Neural crest cell (in vitro differentiated cells): Measurements from ENCODE around the gene VEGFC. TPM values are rescaled to one million over a fixed set of nuclear protein-coding genes. Genes with fewer than 3 reads are reported as not detected.

ENCODE experiments used
- DNase-seq: peaks from one replicate; pipeline ENCODE4 v3.0.0; 2021; ENCODE audit warnings: low read depth, mixed read lengths, low spot score
- H3K27ac Mint-ChIP-seq: one replicate; pipeline ENCODE4 v1.8.0; 2021; ENCODE audit warnings: mild to moderate bottlenecking, mixed read lengths; ENCODE audit not compliant: unreplicated experiment
- H3K27me3 Mint-ChIP-seq: 2 replicates; pipeline ENCODE4 v1.8.0; 2021; ENCODE audit warnings: low read depth, mild to moderate bottlenecking, mixed read lengths
- H3K36me3 Mint-ChIP-seq: 2 replicates; pipeline ENCODE4 v1.8.0; 2021; ENCODE audit warnings: low read depth, mild to moderate bottlenecking, mixed read lengths
- H3K4me1 Mint-ChIP-seq: 2 replicates; pipeline ENCODE4 v1.8.0; 2021; ENCODE audit warnings: mixed read lengths
- H3K4me3 Mint-ChIP-seq: one replicate; pipeline ENCODE4 v1.8.0; 2021; ENCODE audit warnings: mild to moderate bottlenecking, mixed read lengths
- H3K9me3 Mint-ChIP-seq: 2 replicates; pipeline ENCODE4 v1.8.0; 2021; ENCODE audit warnings: mixed read lengths
- CTCF ChIP-seq: fragments of 200-600 bp; sonication (generic); conservative IDR thresholded peaks from 2 replicates; pipeline ENCODE4 v1.5.0; 2021; ENCODE audit warnings: antibody characterized with exemption, mild to moderate bottlenecking
- total RNA-seq: library from RNA; stranded (reverse); gene quantifications from 2 replicates; pipeline ENCODE4 v1.2.1, GENCODE V29; 2021

VEGFC gene
- total RNA-seq, 1 donor from 2014 or later, result 3.1 TPM

- no peak overlapping the region for H3K4me3 Mint-ChIP-seq
- H3K4me1 Mint-ChIP-seq, result peaks cover 8% of the 10 kb centered on the region
- H3K27me3 Mint-ChIP-seq, result peaks cover 7% of the 10 kb centered on the region
- DNase-seq, result no peak
- H3K9me3 Mint-ChIP-seq, result peaks cover 2% of the 10 kb centered on the region
- TF ChIP-seq CTCF, result no peak
- no peaks in the 10 kb centered on the region for H3K36me3 Mint-ChIP-seq
- no peak overlapping the region for H3K27ac Mint-ChIP-seq
Observed at GRCh38 chr4:176824645-176825366, 32.1 kb upstream of the VEGFC start.

GRCh38 chr4:176818531-176818930 lies 25.8 kb upstream of the VEGFC start:
- Mint-ChIP-seq H3K27me3 (peaks cover 10% of the 10 kb centered on the region), H3K4me1 (peaks cover 8% of the 10 kb centered on the region), H3K9me3 (peaks cover 2% of the 10 kb centered on the region), H3K36me3 (no peaks in the 10 kb centered on the region), H3K4me3 (no peak overlapping the region), H3K27ac (no peak overlapping the region)
- DNase-seq, result no peak
- no peak for TF ChIP-seq CTCF

GRCh38 chr4:176817204-176817603 lies 24.5 kb upstream of the VEGFC start:
- Mint-ChIP-seq H3K4me3 (no peak overlapping the region), H3K27me3 (peaks cover 4% of the 10 kb centered on the region), H3K4me1 (peaks cover 8% of the 10 kb centered on the region), H3K9me3 (peaks cover 2% of the 10 kb centered on the region), H3K36me3 (no peaks in the 10 kb centered on the region), H3K27ac (peak overlapping the region; percentile 35)
- no peak for TF ChIP-seq CTCF
- DNase-seq, result no peak

- no peak overlapping the region for H3K27ac Mint-ChIP-seq
- H3K4me3 Mint-ChIP-seq, result no peak overlapping the region
- H3K9me3 Mint-ChIP-seq, result no peaks in the 10 kb centered on the region
- H3K4me1 Mint-ChIP-seq, result no peaks in the 10 kb centered on the region
- H3K36me3 Mint-ChIP-seq, result no peaks in the 10 kb centered on the region
- no peak for TF ChIP-seq CTCF
- no peak for DNase-seq
- peaks cover 4% of the 10 kb centered on the region for H3K27me3 Mint-ChIP-seq
Observed at GRCh38 chr4:176814770-176815169, 22.0 kb upstream of the VEGFC start.

GRCh38 chr4:176810481-176811249 lies 17.9 kb upstream of the VEGFC start:
- DNase-seq, result no peak
- no peaks in the 10 kb centered on the region for H3K4me1 Mint-ChIP-seq
- peaks cover 3% of the 10 kb centered on the region for H3K36me3 Mint-ChIP-seq
- no peak overlapping the region for H3K4me3 Mint-ChIP-seq
- H3K27ac Mint-ChIP-seq, result no peak overlapping the region
- TF ChIP-seq CTCF, result no peak
- no peaks in the 10 kb centered on the region for H3K27me3 Mint-ChIP-seq
- H3K9me3 Mint-ChIP-seq, result peaks cover 7% of the 10 kb centered on the region
